CD4-positive, CD25-positive, alpha-beta regulatory T cell (primary cell): Measurements from ENCODE around the gene DOK6. TPM values are rescaled to one million over a fixed set of nuclear protein-coding genes. Genes with fewer than 3 reads are reported as not detected.

Source experiments
- ATAC-seq, 2 donors: fragments of 150-1000 bp; cut with Tn5 transposase; one replicate each; pipeline ENCODE4 v1.10.0; 2021; ENCODE audit warnings: low read depth in 2 of 2, moderate number of reproducible peaks in 2 of 2, moderate library complexity in 1 of 2
- DNase-seq, 3 donors: peaks; one replicate each; pipeline versions ENCODE4 v3.0.0 to v3.0.0-alpha.2; 2012 to 2022; ENCODE audit warnings: mixed read lengths in 1 of 3
- H3K27ac ChIP-seq: one replicate; pipeline ENCODE4 v1.7.0; 2013; ENCODE audit warnings: mild to moderate bottlenecking, low read length; ENCODE audit not compliant: insufficient read depth, poor library complexity, severe bottlenecking
- H3K27me3 ChIP-seq: one replicate; pipeline ENCODE4 v1.7.0; 2013; ENCODE audit warnings: low read length; ENCODE audit not compliant: control insufficient read depth, insufficient read depth
- H3K36me3 ChIP-seq: one replicate; pipeline ENCODE4 v1.7.0; 2013; ENCODE audit warnings: mild to moderate bottlenecking, low read length, moderate library complexity; ENCODE audit not compliant: control insufficient read depth, insufficient read depth
- H3K4me1 ChIP-seq: 2 replicates; pipeline ENCODE4 v1.7.0; 2013; ENCODE audit warnings: mild to moderate bottlenecking, low read length; ENCODE audit not compliant: insufficient read depth, control insufficient read depth, poor library complexity, severe bottlenecking
- H3K4me3 ChIP-seq: one replicate; pipeline ENCODE4 v1.7.0; 2013; ENCODE audit warnings: low read depth, mild to moderate bottlenecking, low read length, moderate library complexity
- H3K9me3 ChIP-seq, 2 experiments: 1 replicate in 1 of 2; 2 replicates in 1 of 2; pipeline ENCODE4 v1.7.0; 2013; ENCODE audit warnings: low read length in 2 of 2, mild to moderate bottlenecking in 1 of 2, moderate library complexity in 1 of 2; ENCODE audit not compliant: control insufficient read depth in 2 of 2
- H3K27ac Mint-ChIP-seq, 3 donors: one replicate each; pipeline ENCODE4 v1.8.0; 2020 to 2022; ENCODE audit warnings: mild to moderate bottlenecking in 3 of 3, mixed read lengths in 3 of 3, moderate library complexity in 2 of 3
- H3K27me3 Mint-ChIP-seq: one replicate; pipeline ENCODE4 v1.8.0; 2022; ENCODE audit warnings: mild to moderate bottlenecking, mixed read lengths
- H3K36me3 Mint-ChIP-seq: one replicate; pipeline ENCODE4 v1.8.0; 2020; ENCODE audit warnings: mixed read lengths
- H3K4me1 Mint-ChIP-seq, 4 donors: one replicate each; pipeline ENCODE4 v1.8.0; 2020 to 2022; ENCODE audit warnings: mixed read lengths in 4 of 4, mild to moderate bottlenecking in 1 of 4
- H3K4me3 Mint-ChIP-seq, 4 donors: one replicate each; pipeline ENCODE4 v1.8.0; 2020 to 2022; ENCODE audit warnings: mild to moderate bottlenecking in 4 of 4, mixed read lengths in 4 of 4, moderate library complexity in 3 of 4
- H3K9me3 Mint-ChIP-seq, 7 donors: one replicate each; pipeline ENCODE4 v1.8.0; 2020 to 2022; ENCODE audit warnings: mixed read lengths in 7 of 7, mild to moderate bottlenecking in 3 of 7, moderate library complexity in 2 of 7
- polyA plus RNA-seq, 4 donors: library from polyadenylated mRNA; unstranded; fragments of 300-500 nt; fragmentation: Illumina TruSeq; gene quantifications; one replicate each; pipeline ENCODE4 v1.2.3, GENCODE V29; 2021
- total RNA-seq: library from RNA; stranded (reverse); gene quantifications from one replicate; pipeline ENCODE4 v1.2.3, GENCODE V29; 2022

Gene DOK6
- total and polyA plus RNA-seq, 5 donors from 2014 or later, result 0.03 TPM; not detected in 4

GRCh38 chr18:69401226-69401971 lies 711 bp downstream of the DOK6 start:
- no peak for DNase-seq
- peaks cover 36% of the 10 kb centered on the region for H3K27me3 Mint-ChIP-seq
- H3K4me1 Mint-ChIP-seq, result peaks cover 0 to 7% (median 3%) of the 10 kb centered on the region in 4 donors
- H3K4me3 ChIP-seq, result no peak overlapping the region
- no peak overlapping the region for H3K27ac ChIP-seq
- ATAC-seq, result no peak
- peaks cover 0 to 2% (median 0%) of the 10 kb centered on the region in 7 donors for H3K9me3 Mint-ChIP-seq
- H3K4me1 ChIP-seq, result no peaks in the 10 kb centered on the region
- no peaks in the 10 kb centered on the region for H3K9me3 ChIP-seq
- peaks cover 5% of the 10 kb centered on the region for H3K27me3 ChIP-seq
- H3K4me3 Mint-ChIP-seq, result no peak overlapping the region
- H3K27ac Mint-ChIP-seq, result no peak overlapping the region
- H3K36me3 ChIP-seq, result no peaks in the 10 kb centered on the region
- no peaks in the 10 kb centered on the region for H3K36me3 Mint-ChIP-seq

GRCh38 chr18:69401972-69402532 lies 1.4 kb downstream of the DOK6 start:
- no peak overlapping the region for H3K27ac Mint-ChIP-seq

GRCh38 chr18:69402533-69402989 lies 1.9 kb downstream of the DOK6 start:
- Mint-ChIP-seq H3K4me1 (peaks cover 0 to 7% (median 3%) of the 10 kb centered on the region in 4 donors), H3K9me3 (peaks cover 0 to 2% (median 0%) of the 10 kb centered on the region in 7 donors), H3K36me3 (no peaks in the 10 kb centered on the region), H3K27me3 (peaks cover 36% of the 10 kb centered on the region), H3K4me3 (no peak overlapping the region), H3K27ac (no peak overlapping the region)
- DNase-seq, result no peak
- peaks cover 5% of the 10 kb centered on the region for H3K27me3 ChIP-seq
- H3K4me1 ChIP-seq, result no peaks in the 10 kb centered on the region
- no peak overlapping the region for H3K4me3 ChIP-seq
- no peak for ATAC-seq
- H3K27ac ChIP-seq, result no peak overlapping the region
- H3K36me3 ChIP-seq, result no peaks in the 10 kb centered on the region
- no peaks in the 10 kb centered on the region for H3K9me3 ChIP-seq

More at GRCh38 chr18:69401972-69402532, 1.4 kb downstream of the DOK6 start:
- Histone ChIP-seq H3K27me3 (peaks cover 5% of the 10 kb centered on the region), H3K27ac (no peak overlapping the region), H3K4me1 (no peaks in the 10 kb centered on the region), H3K4me3 (no peak overlapping the region), H3K9me3 (no peaks in the 10 kb centered on the region), H3K36me3 (no peaks in the 10 kb centered on the region)
- H3K9me3 Mint-ChIP-seq, result peaks cover 0 to 2% (median 0%) of the 10 kb centered on the region in 7 donors
- DNase-seq (no peak), ATAC-seq (no peak)
- peaks cover 36% of the 10 kb centered on the region for H3K27me3 Mint-ChIP-seq
- no peaks in the 10 kb centered on the region for H3K36me3 Mint-ChIP-seq
- no peak overlapping the region for H3K4me3 Mint-ChIP-seq
- H3K4me1 Mint-ChIP-seq, result peaks cover 0 to 7% (median 3%) of the 10 kb centered on the region in 4 donors

GRCh38 chr18:69408522-69408921 lies 7.8 kb downstream of the DOK6 start:
- peaks cover 0 to 2% (median 0%) of the 10 kb centered on the region in 7 donors for H3K9me3 Mint-ChIP-seq
- H3K36me3 ChIP-seq, result no peaks in the 10 kb centered on the region
- no peaks in the 10 kb centered on the region for H3K4me1 ChIP-seq
- no peaks in the 10 kb centered on the region for H3K36me3 Mint-ChIP-seq
- H3K4me3 Mint-ChIP-seq, result no peak overlapping the region
- ATAC-seq (no peak), DNase-seq (no peak)
- no peaks in the 10 kb centered on the region for H3K27me3 ChIP-seq
- peaks cover 4% of the 10 kb centered on the region for H3K27me3 Mint-ChIP-seq
- H3K4me1 Mint-ChIP-seq, result no peaks in the 10 kb centered on the region
- H3K27ac ChIP-seq, result no peak overlapping the region
- no peak overlapping the region for H3K4me3 ChIP-seq
- no peaks in the 10 kb centered on the region for H3K9me3 ChIP-seq
- no peak overlapping the region for H3K27ac Mint-ChIP-seq

GRCh38 chr18:69411199-69411598 lies 10.5 kb downstream of the DOK6 start:
- ATAC-seq (no peak), DNase-seq (no peak)
- Histone ChIP-seq H3K27me3 (no peaks in the 10 kb centered on the region), H3K9me3 (no peaks in the 10 kb centered on the region), H3K4me3 (no peak overlapping the region), H3K36me3 (no peaks in the 10 kb centered on the region), H3K27ac (no peak overlapping the region), H3K4me1 (no peaks in the 10 kb centered on the region)
- peaks cover 0 to 2% (median 0%) of the 10 kb centered on the region in 7 donors for H3K9me3 Mint-ChIP-seq
- H3K27ac Mint-ChIP-seq, result no peak overlapping the region
- H3K4me3 Mint-ChIP-seq, result no peak overlapping the region
- H3K36me3 Mint-ChIP-seq, result no peaks in the 10 kb centered on the region
- no peaks in the 10 kb centered on the region for H3K4me1 Mint-ChIP-seq
- no peaks in the 10 kb centered on the region for H3K27me3 Mint-ChIP-seq

GRCh38 chr18:69414184-69414583 lies 13.5 kb downstream of the DOK6 start:
- no peaks in the 10 kb centered on the region for H3K27me3 ChIP-seq
- DNase-seq, result no peak
- Mint-ChIP-seq H3K9me3 (peaks cover 0 to 3% (median 2%) of the 10 kb centered on the region in 7 donors), H3K4me3 (no peak overlapping the region), H3K36me3 (no peaks in the 10 kb centered on the region), H3K27ac (no peak overlapping the region), H3K27me3 (no peaks in the 10 kb centered on the region), H3K4me1 (no peaks in the 10 kb centered on the region)
- H3K27ac ChIP-seq, result no peak overlapping the region
- no peaks in the 10 kb centered on the region for H3K9me3 ChIP-seq
- H3K4me1 ChIP-seq, result no peaks in the 10 kb centered on the region
- H3K4me3 ChIP-seq, result no peak overlapping the region
- no peak for ATAC-seq
- no peaks in the 10 kb centered on the region for H3K36me3 ChIP-seq

- no peak for ATAC-seq
- no peak for DNase-seq
- no peaks in the 10 kb centered on the region for H3K9me3 ChIP-seq
- H3K27me3 Mint-ChIP-seq, result no peaks in the 10 kb centered on the region
- H3K4me3 ChIP-seq, result no peak overlapping the region
- no peaks in the 10 kb centered on the region for H3K36me3 Mint-ChIP-seq
- no peak overlapping the region for H3K27ac ChIP-seq
- no peaks in the 10 kb centered on the region for H3K9me3 Mint-ChIP-seq
- H3K4me1 ChIP-seq, result no peaks in the 10 kb centered on the region
- H3K4me1 Mint-ChIP-seq, result no peaks in the 10 kb centered on the region
- H3K36me3 ChIP-seq, result no peaks in the 10 kb centered on the region
- no peak overlapping the region for H3K4me3 Mint-ChIP-seq
- no peak overlapping the region for H3K27ac Mint-ChIP-seq
- H3K27me3 ChIP-seq, result no peaks in the 10 kb centered on the region
Measured at GRCh38 chr18:69432847-69433246, 32.2 kb downstream of the DOK6 start.

GRCh38 chr18:69435000-69435399 lies 34.3 kb downstream of the DOK6 start:
- ATAC-seq, result no peak
- H3K4me1 ChIP-seq, result no peaks in the 10 kb centered on the region

More at GRCh38 chr18:69435000-69435399, 34.3 kb downstream of the DOK6 start:
- no peak overlapping the region for H3K4me3 Mint-ChIP-seq
- no peak for DNase-seq
- no peaks in the 10 kb centered on the region for H3K27me3 Mint-ChIP-seq
- no peaks in the 10 kb centered on the region for H3K4me1 Mint-ChIP-seq
- peaks cover 0 to 11% (median 0%) of the 10 kb centered on the region in 7 donors for H3K9me3 Mint-ChIP-seq
- H3K36me3 Mint-ChIP-seq, result no peaks in the 10 kb centered on the region
- H3K36me3 ChIP-seq, result no peaks in the 10 kb centered on the region
- H3K9me3 ChIP-seq, result no peaks in the 10 kb centered on the region
- no peak overlapping the region for H3K27ac ChIP-seq
- no peaks in the 10 kb centered on the region for H3K27me3 ChIP-seq
- H3K4me3 ChIP-seq, result no peak overlapping the region
- H3K27ac Mint-ChIP-seq, result no peak overlapping the region
